Measurements from ENCODE around the gene OFD1. TPM values are rescaled to one million over a fixed set of nuclear protein-coding genes. Genes with fewer than 3 reads are reported as not detected.

OFD1 gene
- total and polyA plus RNA-seq, 4 donors = 8.4 to 61.6 (median 29.2) TPM

DNA sequence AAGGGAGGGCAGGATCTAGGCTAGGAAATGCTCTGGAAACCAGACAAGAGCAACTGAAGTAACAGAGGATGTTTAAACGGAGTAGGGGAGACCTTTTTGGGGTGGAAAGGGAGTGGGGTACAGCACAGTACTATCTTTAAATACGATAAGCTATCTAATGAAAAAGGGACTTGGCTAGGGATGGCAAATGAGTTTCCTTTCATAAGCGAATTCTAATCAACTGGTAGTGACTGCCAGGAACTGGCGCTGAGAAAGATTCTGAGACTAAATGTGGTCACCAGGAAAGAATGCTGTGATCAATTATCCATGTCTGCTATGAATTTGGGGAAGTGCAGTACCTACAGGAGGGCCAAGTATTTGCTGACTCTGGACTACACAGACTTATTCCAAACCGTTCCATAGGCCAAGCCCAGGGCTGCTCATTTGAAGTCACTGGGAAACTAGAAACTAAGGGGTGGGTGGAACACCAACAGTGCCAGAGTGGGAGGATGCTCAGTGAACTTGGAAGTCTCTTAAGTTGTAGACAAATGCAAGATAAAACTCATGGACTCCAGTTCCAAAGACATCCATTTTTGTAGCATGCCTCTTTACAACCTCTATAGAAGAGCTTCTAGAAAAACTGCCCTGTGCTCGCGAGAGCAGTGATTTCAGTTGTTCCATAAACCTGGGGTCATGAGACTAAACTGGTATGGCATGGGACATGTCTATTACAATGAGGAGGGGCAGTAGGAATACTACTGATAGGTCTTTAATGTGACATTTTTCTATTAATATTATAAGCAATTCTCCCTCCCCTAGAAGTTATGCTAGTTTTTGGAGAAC lies 2.1 kb upstream of the OFD1 start:
- intact Hi-C loops (cut with DNase I) = loop anchor here (5.0 kb wide), 1 partner anchor 40 kb away; no protein-coding TSS in a partner anchor
- Histone ChIP-seq H3K4me3 (ENCODE audit: low read length in 2 of 2) (no peak overlapping the region), H3K9me3 (ENCODE audit: control insufficient read depth, low read length) (no peaks in the 10 kb centered on the region), H3K4me1 (ENCODE audit: control insufficient read depth in 1 of 2, insufficient read depth in 2 of 2, low read length in 2 of 2) (no peaks in the 10 kb centered on the region), H3K36me3 (ENCODE audit: control insufficient read depth in 1 of 2, insufficient read depth in 2 of 2, low read length in 1 of 2) (no peaks in the 10 kb centered on the region), H3K27me3 (ENCODE audit: control insufficient read depth in 1 of 2, insufficient read depth in 2 of 2, low read length in 1 of 2) (no peaks in the 10 kb centered on the region), H3K27ac (ENCODE audit: low read depth in 1 of 2, low read length in 2 of 2) (peak overlapping the region in 1 of 2 donors; percentile 44)
- 14 to 57% methylated on average over 7 of the region's 7 CpGs for WGBS, 2 donors
- peak; percentile 26 for ATAC-seq (ENCODE audit: low FRiP score)
- no peak for DNase-seq

DNA sequence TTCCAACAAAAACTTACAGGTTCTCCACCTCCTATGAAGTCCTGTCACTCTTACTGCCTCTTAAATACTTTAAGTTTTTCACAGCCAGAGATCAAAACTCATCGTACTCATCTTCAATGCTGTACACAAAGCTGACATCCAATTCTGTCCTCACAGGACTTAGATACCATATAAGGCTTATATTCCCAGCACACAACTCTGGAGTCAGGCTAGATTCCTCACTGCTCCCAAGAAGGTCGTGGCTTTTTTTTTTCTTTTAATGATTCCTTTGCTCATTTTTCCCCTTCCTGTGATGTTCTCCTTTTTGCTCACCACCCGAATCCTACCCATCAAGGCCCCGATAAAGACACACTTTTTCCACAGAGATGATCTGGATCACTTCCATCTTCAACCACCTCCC lies 1.0 kb upstream of the OFD1 start:
- Histone ChIP-seq H3K9me3 (ENCODE audit: control insufficient read depth, low read length) (no peaks in the 10 kb centered on the region), H3K27me3 (ENCODE audit: control insufficient read depth in 1 of 2, insufficient read depth in 2 of 2, low read length in 1 of 2) (no peaks in the 10 kb centered on the region), H3K36me3 (ENCODE audit: control insufficient read depth in 1 of 2, insufficient read depth in 2 of 2, low read length in 1 of 2) (no peaks in the 10 kb centered on the region), H3K4me3 (ENCODE audit: low read length in 2 of 2) (peak overlapping the region; percentile 31 to 73), H3K4me1 (ENCODE audit: control insufficient read depth in 1 of 2, insufficient read depth in 2 of 2, low read length in 2 of 2) (no peaks in the 10 kb centered on the region), H3K27ac (ENCODE audit: low read depth in 1 of 2, low read length in 2 of 2) (no peak overlapping the region)
- 1 to 33% methylated on average over 4 of the region's 4 CpGs for WGBS, 2 donors
- DNase-seq (no peak), ATAC-seq (ENCODE audit: low FRiP score) (no peak)
- intact Hi-C loops (cut with DNase I) = loop anchor here (5.0 kb wide), 1 partner anchor 41 kb away; no protein-coding TSS in a partner anchor

DNA sequence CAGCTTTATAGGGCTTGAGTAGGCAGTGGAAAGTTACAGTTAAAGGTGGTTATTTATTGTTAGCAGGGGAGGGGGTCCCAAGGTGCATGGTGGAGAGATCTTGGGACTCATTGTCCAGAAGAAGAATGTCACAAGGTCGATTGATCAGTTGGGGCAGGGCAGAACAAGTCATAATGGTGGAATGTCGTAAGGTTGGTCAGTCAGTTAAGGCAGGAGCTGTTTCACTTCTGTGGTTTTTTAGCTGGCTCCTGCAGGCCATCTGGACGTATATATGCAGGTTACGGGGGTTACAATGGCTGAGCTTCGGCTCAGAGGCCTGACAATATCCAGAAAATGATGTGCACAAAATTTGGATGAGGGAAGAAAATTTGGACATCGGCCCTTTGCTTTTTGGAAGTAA lies 7.1 kb downstream of the OFD1 start:
- 81 to 93% methylated on average over 6 of the region's 6 CpGs for WGBS, 2 donors
- ATAC-seq (ENCODE audit: low FRiP score) (no peak), DNase-seq (no peak)
- no peaks in the 10 kb centered on the region for H3K9me3 ChIP-seq (ENCODE audit: control insufficient read depth, low read length)
- H3K4me1 ChIP-seq (ENCODE audit: control insufficient read depth in 1 of 2, insufficient read depth in 2 of 2, low read length in 2 of 2) = no peaks in the 10 kb centered on the region
- intact Hi-C loops (cut with DNase I) = loop anchor here (10.0 kb wide), 1 partner anchor 237 kb away; no protein-coding TSS in a partner anchor
- no peak overlapping the region for H3K4me3 ChIP-seq (ENCODE audit: low read length in 2 of 2)
- H3K27me3 ChIP-seq (ENCODE audit: control insufficient read depth in 1 of 2, insufficient read depth in 2 of 2, low read length in 1 of 2) = no peaks in the 10 kb centered on the region
- no peak overlapping the region for H3K27ac ChIP-seq (ENCODE audit: low read depth in 1 of 2, low read length in 2 of 2)
- H3K36me3 ChIP-seq (ENCODE audit: control insufficient read depth in 1 of 2, insufficient read depth in 2 of 2, low read length in 1 of 2) = peaks cover 0 to 4% of the 10 kb centered on the region in 2 donors

DNA sequence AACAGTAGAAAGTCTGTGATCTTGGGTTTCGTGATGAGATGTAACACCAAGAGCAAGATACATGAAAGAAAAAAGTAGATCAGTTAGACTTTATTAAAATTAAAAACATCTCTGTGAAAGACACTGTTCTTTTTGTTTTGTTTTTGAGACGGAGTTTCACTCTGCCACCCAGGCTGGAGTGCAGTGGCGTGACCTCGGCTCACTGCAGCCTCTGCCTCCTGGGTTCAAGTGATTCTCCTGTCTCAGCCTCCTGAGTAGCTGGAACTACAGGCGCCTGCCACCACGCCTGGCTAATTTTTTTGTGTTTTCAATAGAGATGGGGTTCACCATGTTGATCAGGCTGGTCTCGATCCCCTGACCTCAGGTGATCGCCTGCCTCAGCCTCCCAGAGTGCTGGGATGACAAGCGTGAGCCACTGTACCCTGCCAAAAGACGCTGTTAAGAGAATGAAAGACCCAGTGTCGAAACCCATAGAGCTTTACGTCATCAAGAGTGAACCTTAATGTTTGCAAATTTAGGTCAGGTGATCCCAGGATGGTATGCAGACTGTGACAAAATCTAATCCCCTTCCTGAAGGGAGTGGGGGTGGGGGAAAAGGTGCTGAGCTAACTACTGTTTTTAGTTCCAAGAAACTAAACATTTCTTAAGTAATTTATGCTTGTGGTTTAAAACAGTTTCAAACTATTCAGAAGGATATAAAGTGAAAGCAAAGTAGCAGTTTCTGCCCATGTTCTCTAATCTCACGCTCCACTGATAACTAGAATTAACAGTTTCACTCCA lies 8.0 kb downstream of the OFD1 start:
- H3K27me3 ChIP-seq (ENCODE audit: control insufficient read depth in 1 of 2, insufficient read depth in 2 of 2, low read length in 1 of 2) = no peaks in the 10 kb centered on the region
- H3K27ac ChIP-seq (ENCODE audit: low read depth in 1 of 2, low read length in 2 of 2) = no peak overlapping the region
- 83 to 90% methylated on average over 13 of the region's 13 CpGs for WGBS, 2 donors
- DNase-seq (no peak), ATAC-seq (ENCODE audit: low FRiP score) (no peak)
- no peak overlapping the region for H3K4me3 ChIP-seq (ENCODE audit: low read length in 2 of 2)
- H3K4me1 ChIP-seq (ENCODE audit: control insufficient read depth in 1 of 2, insufficient read depth in 2 of 2, low read length in 2 of 2) = no peaks in the 10 kb centered on the region
- H3K9me3 ChIP-seq (ENCODE audit: control insufficient read depth, low read length) = no peaks in the 10 kb centered on the region
- intact Hi-C loops (cut with DNase I) = loop anchor here (10.0 kb wide), 1 partner anchor 238 kb away; no protein-coding TSS in a partner anchor
- H3K36me3 ChIP-seq (ENCODE audit: control insufficient read depth in 1 of 2, insufficient read depth in 2 of 2, low read length in 1 of 2) = peaks cover 0 to 4% of the 10 kb centered on the region in 2 donors

DNA sequence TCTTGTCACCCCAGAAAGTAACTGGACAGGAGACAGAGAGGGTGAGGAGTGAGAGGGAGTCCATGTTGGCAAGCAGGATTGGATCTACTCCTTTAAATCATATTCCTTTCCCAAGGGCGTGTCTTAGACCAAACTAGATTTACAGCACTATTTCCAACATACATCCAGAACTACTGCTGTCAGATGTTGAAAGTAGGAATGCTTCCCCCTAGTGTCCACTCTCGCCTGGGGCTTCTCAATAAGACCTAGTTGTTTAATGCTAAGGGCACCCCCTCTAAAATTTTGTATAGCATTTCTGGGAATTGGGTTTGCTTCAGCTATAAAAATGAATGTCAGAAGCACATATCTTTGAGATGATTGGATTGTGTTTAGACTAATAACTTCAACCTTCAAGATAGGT lies 13.3 kb downstream of the OFD1 start:
- Histone ChIP-seq H3K4me3 (ENCODE audit: low read length in 2 of 2) (no peak overlapping the region), H3K36me3 (ENCODE audit: control insufficient read depth in 1 of 2, insufficient read depth in 2 of 2, low read length in 1 of 2) (peaks cover 0 to 4% of the 10 kb centered on the region in 2 donors), H3K9me3 (ENCODE audit: control insufficient read depth, low read length) (no peaks in the 10 kb centered on the region), H3K27me3 (ENCODE audit: control insufficient read depth in 1 of 2, insufficient read depth in 2 of 2, low read length in 1 of 2) (no peaks in the 10 kb centered on the region), H3K27ac (ENCODE audit: low read depth in 1 of 2, low read length in 2 of 2) (no peak overlapping the region), H3K4me1 (ENCODE audit: control insufficient read depth in 1 of 2, insufficient read depth in 2 of 2, low read length in 2 of 2) (no peaks in the 10 kb centered on the region)
- 17 to 55% methylated on average over 2 of the region's 2 CpGs for WGBS, 2 donors
- ATAC-seq (ENCODE audit: low FRiP score) (no peak), DNase-seq (no peak)
- intact Hi-C loops (cut with DNase I) = loop anchor here (5.0 to 10.0 kb wide), 3 partner anchors 91 to 284 kb away; no protein-coding TSS in a partner anchor

DNA sequence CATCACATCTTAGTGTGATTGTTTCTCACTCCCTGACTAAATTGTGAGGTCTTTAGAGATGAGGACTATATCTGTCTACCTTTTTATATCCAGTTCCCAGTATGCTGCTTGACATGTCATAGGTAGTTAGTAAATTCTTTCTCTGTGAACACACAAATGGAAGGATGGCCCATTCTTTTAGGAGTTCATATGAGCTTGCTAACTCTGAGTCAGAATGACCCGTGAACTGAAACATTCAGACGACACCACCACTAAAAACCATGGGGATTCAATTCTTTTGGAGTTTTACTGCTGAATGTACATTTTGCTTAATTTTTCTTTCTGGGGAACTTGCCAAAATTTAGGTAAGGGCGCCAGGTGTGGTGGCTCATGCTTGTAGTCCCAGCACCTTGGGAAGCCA lies 13.9 kb downstream of the OFD1 start:
- 87 to 93% methylated on average over 3 of the region's 3 CpGs for WGBS, 2 donors
- H3K27ac ChIP-seq (ENCODE audit: low read depth in 1 of 2, low read length in 2 of 2) = no peak overlapping the region
- H3K4me3 ChIP-seq (ENCODE audit: low read length in 2 of 2) = no peak overlapping the region
- peaks cover 0 to 4% of the 10 kb centered on the region in 2 donors for H3K36me3 ChIP-seq (ENCODE audit: control insufficient read depth in 1 of 2, insufficient read depth in 2 of 2, low read length in 1 of 2)
- no peak for DNase-seq
- no peak for ATAC-seq (ENCODE audit: low FRiP score)
- no peaks in the 10 kb centered on the region for H3K27me3 ChIP-seq (ENCODE audit: control insufficient read depth in 1 of 2, insufficient read depth in 2 of 2, low read length in 1 of 2)
- no peaks in the 10 kb centered on the region for H3K9me3 ChIP-seq (ENCODE audit: control insufficient read depth, low read length)
- no peaks in the 10 kb centered on the region for H3K4me1 ChIP-seq (ENCODE audit: control insufficient read depth in 1 of 2, insufficient read depth in 2 of 2, low read length in 2 of 2)
- intact Hi-C loops (cut with DNase I) = loop anchor here (5.0 to 10.0 kb wide), 3 partner anchors 91 to 284 kb away; no protein-coding TSS in a partner anchor

DNA sequence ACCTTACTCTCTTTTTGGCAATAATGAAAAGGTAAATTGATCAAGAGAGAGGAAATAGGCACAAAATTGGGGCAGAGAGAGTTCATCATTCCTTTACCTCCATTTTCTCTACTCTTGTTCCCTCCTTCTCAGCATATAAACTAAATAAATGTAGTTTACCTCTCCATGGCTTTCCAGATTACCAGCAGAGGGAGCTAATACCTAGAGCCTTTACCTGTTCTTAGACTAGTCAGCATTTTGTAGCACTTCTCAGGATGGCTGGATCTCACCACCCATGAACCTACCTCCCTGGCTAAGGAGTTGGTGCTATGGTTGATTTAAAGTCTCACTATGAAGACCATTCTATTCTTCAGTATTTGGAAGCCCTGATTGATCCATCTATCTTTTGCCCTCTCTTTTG lies 15.7 kb downstream of the OFD1 start:
- Histone ChIP-seq H3K4me3 (ENCODE audit: low read length in 2 of 2) (no peak overlapping the region), H3K4me1 (ENCODE audit: control insufficient read depth in 1 of 2, insufficient read depth in 2 of 2, low read length in 2 of 2) (no peaks in the 10 kb centered on the region), H3K36me3 (ENCODE audit: control insufficient read depth in 1 of 2, insufficient read depth in 2 of 2, low read length in 1 of 2) (peaks cover 0 to 4% of the 10 kb centered on the region in 2 donors), H3K9me3 (ENCODE audit: control insufficient read depth, low read length) (no peaks in the 10 kb centered on the region), H3K27ac (ENCODE audit: low read depth in 1 of 2, low read length in 2 of 2) (no peak overlapping the region), H3K27me3 (ENCODE audit: control insufficient read depth in 1 of 2, insufficient read depth in 2 of 2, low read length in 1 of 2) (no peaks in the 10 kb centered on the region)
- intact Hi-C loops (cut with DNase I) = no loop called here
- DNase-seq (no peak), ATAC-seq (ENCODE audit: low FRiP score) (no peak)

DNA sequence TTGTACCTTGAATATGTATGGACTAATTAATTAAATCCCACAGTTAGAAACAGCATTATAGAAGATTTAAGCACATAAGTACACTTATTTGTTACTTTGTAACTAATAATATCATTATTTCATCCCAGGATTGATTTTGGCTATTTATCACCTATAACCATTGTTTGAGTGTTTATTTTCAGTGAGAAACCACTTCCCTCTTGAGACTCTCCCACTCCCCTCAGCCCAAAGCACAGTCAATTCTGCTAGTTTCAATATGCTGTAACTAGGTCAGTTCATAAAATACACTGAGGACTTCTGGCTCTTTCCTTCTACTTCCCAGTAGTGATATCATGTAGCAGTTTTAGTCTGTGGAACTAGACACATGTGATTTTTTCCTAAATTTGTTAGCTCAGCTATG lies 16.3 kb downstream of the OFD1 start:
- H3K9me3 ChIP-seq (ENCODE audit: control insufficient read depth, low read length) = no peaks in the 10 kb centered on the region
- H3K27me3 ChIP-seq (ENCODE audit: control insufficient read depth in 1 of 2, insufficient read depth in 2 of 2, low read length in 1 of 2) = no peaks in the 10 kb centered on the region
- DNase-seq = no peak
- no peak overlapping the region for H3K4me3 ChIP-seq (ENCODE audit: low read length in 2 of 2)
- no peak for ATAC-seq (ENCODE audit: low FRiP score)
- H3K27ac ChIP-seq (ENCODE audit: low read depth in 1 of 2, low read length in 2 of 2) = no peak overlapping the region
- H3K36me3 ChIP-seq (ENCODE audit: control insufficient read depth in 1 of 2, insufficient read depth in 2 of 2, low read length in 1 of 2) = no peaks in the 10 kb centered on the region
- no peaks in the 10 kb centered on the region for H3K4me1 ChIP-seq (ENCODE audit: control insufficient read depth in 1 of 2, insufficient read depth in 2 of 2, low read length in 2 of 2)
- intact Hi-C loops (cut with DNase I) = no loop called here

Data from aorta (tissue), 5 donors.